SK-N-SH (cell line): ENCODE measurements around the gene ZNF711. TPM values are rescaled to one million over a fixed set of nuclear protein-coding genes. Genes with fewer than 3 reads are reported as not detected.

Experiments used
- CTCF ChIA-PET: fragments of 300-600, 350-600 bp; formaldehyde crosslinking; extraction: SDS; loops from one replicate; lab custom pipeline; 2021; lab: Yijun Ruan, JAX
- POLR2A ChIA-PET: fragments of 350-600 bp; sonication (Branson Sonifier 250); formaldehyde crosslinking; extraction: SDS; loops from one replicate; lab custom pipeline; 2020; ENCODE audit warnings: antibody characterized with exemption, inconsistent platforms; lab: Yijun Ruan, JAX
- DNase-seq: peaks from one replicate; pipeline ENCODE4 v3.0.0; 2012
- H2AFZ ChIP-seq: fragments of 200-600 bp; sonication (generic); 2 replicates; pipeline ENCODE4 v1.8.1; 2016; ENCODE audit warnings: antibody characterized with exemption, mild to moderate bottlenecking, low read depth
- H3F3A ChIP-seq: fragments of 200-600 bp; sonication (generic); replicated peaks from 2 replicates; pipeline ENCODE3; 2016; ENCODE audit warnings: antibody characterized with exemption, mild to moderate bottlenecking; ENCODE audit not compliant: insufficient read depth
- H3K27ac ChIP-seq, 2 experiments: fragments of 200-500 bp in 1 of 2; fragments of 200-600 bp in 1 of 2; sonication (Bioruptor generic) in 1 of 2; sonication (generic), shearing (Covaris generic) in 1 of 2; 2 replicates each; pipeline versions ENCODE4 v1.5.1 to v1.6.1; 2014 to 2016; ENCODE audit warnings: low read depth in 2 of 2, inconsistent platforms in 1 of 2, low read length in 1 of 2, mild to moderate bottlenecking in 1 of 2, mixed read lengths in 1 of 2
- H3K27me3 ChIP-seq: fragments of 200-600 bp; sonication (generic), shearing (Covaris generic); 2 replicates; pipeline ENCODE4 v1.6.1; 2016; ENCODE audit warnings: mixed run types; ENCODE audit not compliant: insufficient read depth
- H3K36me3 ChIP-seq, 2 experiments: fragments of 200-500 bp in 1 of 2; fragments of 200-600 bp in 1 of 2; sonication (Bioruptor generic) in 1 of 2; sonication (generic) in 1 of 2; replicated peaks in 1 of 2; 2 replicates each; pipeline versions ENCODE3 to v1.5.1; 2014 to 2016; ENCODE audit warnings: low read length in 1 of 2, mild to moderate bottlenecking in 1 of 2; ENCODE audit not compliant: insufficient read depth in 2 of 2, control insufficient read depth in 1 of 2
- H3K4me1 ChIP-seq, 2 experiments: fragments of 200-500 bp in 1 of 2; fragments of 200-600 bp in 1 of 2; sonication (Bioruptor generic) in 1 of 2; sonication (generic), shearing (Covaris generic) in 1 of 2; 2 replicates each; pipeline versions ENCODE4 v1.5.1 to v1.6.1; 2014 to 2016; ENCODE audit warnings: low read depth in 1 of 2, low read length in 1 of 2, mixed run types in 1 of 2; ENCODE audit not compliant: insufficient read depth in 2 of 2, control insufficient read depth in 1 of 2
- H3K4me2 ChIP-seq: fragments of 200-600 bp; sonication (generic), shearing (Covaris generic); 2 replicates; pipeline ENCODE4 v1.6.1; 2017; ENCODE audit warnings: mixed run types
- H3K4me3 ChIP-seq, 2 experiments: fragments of 200-500 bp in 1 of 2; fragments of 200-600 bp in 1 of 2; sonication (Bioruptor generic) in 1 of 2; sonication (generic), shearing (Covaris generic) in 1 of 2; 2 replicates each; pipeline versions ENCODE4 v1.5.1 to v1.8.1; 2014 to 2016; ENCODE audit warnings: low read depth in 2 of 2, inconsistent platforms in 1 of 2, low read length in 1 of 2, mild to moderate bottlenecking in 1 of 2, mixed read lengths in 1 of 2, moderate library complexity in 1 of 2
- H3K79me2 ChIP-seq: fragments of 200-600 bp; sonication (generic); 2 replicates; pipeline ENCODE4 v1.8.1; 2017; ENCODE audit warnings: mild to moderate bottlenecking; ENCODE audit not compliant: insufficient read depth
- H3K9ac ChIP-seq: fragments of 200-600 bp; sonication (generic); 2 replicates; pipeline ENCODE4 v1.6.1; 2017; ENCODE audit warnings: mixed run types
- H3K9me2 ChIP-seq: fragments of 200-600 bp; sonication (generic); 2 replicates; pipeline ENCODE4 v1.6.1; 2017; ENCODE audit warnings: mixed run types
- H3K9me3 ChIP-seq: fragments of 200-600 bp; sonication (generic); 2 replicates; pipeline ENCODE4 v1.6.1; 2017; ENCODE audit warnings: mixed run types, mild to moderate bottlenecking, moderate library complexity
- H4K20me1 ChIP-seq: fragments of 200-600 bp; sonication (generic); 2 replicates; pipeline ENCODE4 v1.6.1; 2017; ENCODE audit warnings: mild to moderate bottlenecking, mixed run types; ENCODE audit not compliant: insufficient read depth
- EP300 ChIP-seq, 2 experiments: IDR thresholded peaks; 2 replicates each; pipeline versions ENCODE4 v1.4.0 to v1.6.1; 2012; ENCODE audit warnings: borderline replicate concordance in 1 of 2, low read depth in 1 of 2, low read length in 1 of 2
- MEF2A ChIP-seq: IDR thresholded peaks from 2 replicates; pipeline ENCODE4 v1.4.0; 2012; ENCODE audit warnings: low read depth, borderline replicate concordance
- MXI1 ChIP-seq: IDR thresholded peaks from 2 replicates; pipeline ENCODE4 v1.6.1; 2012; ENCODE audit warnings: mild to moderate bottlenecking, low read depth, low read length, improper control_type of control experiment
- SMC3 ChIP-seq: IDR thresholded peaks from 2 replicates; pipeline ENCODE4 v1.6.1; 2012; ENCODE audit warnings: low read depth, low read length, improper control_type of control experiment
- TCF12 ChIP-seq: IDR thresholded peaks from 2 replicates; pipeline ENCODE4 v1.4.0; 2012
- WGBS: methylation state at CpG from one replicate; pipeline ENCODE4 v1.1.6; 2017; ENCODE audit warnings: low lambda C conversion rate; 5-methylcytosine and 5-hydroxymethylcytosine counted together
- polyA plus RNA-seq, 3 experiments: library from polyadenylated mRNA; depleted of rRNA; stranded (reverse); fragments of >200 nt; gene quantifications; 2 replicates each; pipeline ENCODE4 v1.2.3, GENCODE V29; 2012
- TF ChIP-seq, protein P1 (sequence below): IDR thresholded peaks from 2 replicates; pipeline ENCODE4 v1.4.0; 2012; ENCODE audit warnings: low read depth, borderline replicate concordance
- TF ChIP-seq, protein P2 (sequence below): fragments of 150-350 bp; IDR thresholded peaks from 2 replicates; pipeline ENCODE4 v1.6.1; 2016; ENCODE audit warnings: mild to moderate bottlenecking, low read depth, low read length
- TF ChIP-seq, protein P3 (sequence below): fragments of 150-350 bp; IDR thresholded peaks from 2 replicates; pipeline ENCODE4 v1.6.1; 2017; ENCODE audit warnings: antibody characterized with exemption, low read length, low read depth, borderline replicate concordance
- TF ChIP-seq, protein P4 (sequence below): fragments of 200-600 bp; sonication (generic); IDR thresholded peaks from 2 replicates; pipeline ENCODE4 v1.6.1; 2017; ENCODE audit warnings: antibody characterized with exemption, mild to moderate bottlenecking, moderate library complexity

ZNF711 gene
- polyA plus RNA-seq, 1 of the 3 experiments (the other 2 are of a cell fraction), result 3.8 TPM

DNA sequence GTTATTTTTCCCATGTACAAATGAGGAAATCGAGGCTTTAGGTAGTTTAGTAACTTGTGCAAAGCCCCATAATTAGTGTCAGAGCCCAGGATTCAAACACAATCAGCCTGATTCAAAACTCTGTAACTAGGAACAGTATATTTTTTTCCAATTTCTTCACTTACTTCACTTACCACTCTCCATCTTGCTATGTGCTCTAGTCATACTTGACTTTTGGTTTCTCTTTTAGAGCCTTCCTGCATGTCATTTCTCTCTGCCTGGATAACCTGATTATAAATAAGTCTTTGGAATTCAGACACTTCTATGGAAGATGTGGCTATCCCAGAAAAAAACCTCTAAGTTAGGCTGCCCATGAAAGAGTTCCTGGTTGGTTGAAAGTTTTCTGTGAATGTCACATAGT, 22.4 kb upstream of the ZNF711 start (continued):
- TF ChIP-seq, protein P1, sequence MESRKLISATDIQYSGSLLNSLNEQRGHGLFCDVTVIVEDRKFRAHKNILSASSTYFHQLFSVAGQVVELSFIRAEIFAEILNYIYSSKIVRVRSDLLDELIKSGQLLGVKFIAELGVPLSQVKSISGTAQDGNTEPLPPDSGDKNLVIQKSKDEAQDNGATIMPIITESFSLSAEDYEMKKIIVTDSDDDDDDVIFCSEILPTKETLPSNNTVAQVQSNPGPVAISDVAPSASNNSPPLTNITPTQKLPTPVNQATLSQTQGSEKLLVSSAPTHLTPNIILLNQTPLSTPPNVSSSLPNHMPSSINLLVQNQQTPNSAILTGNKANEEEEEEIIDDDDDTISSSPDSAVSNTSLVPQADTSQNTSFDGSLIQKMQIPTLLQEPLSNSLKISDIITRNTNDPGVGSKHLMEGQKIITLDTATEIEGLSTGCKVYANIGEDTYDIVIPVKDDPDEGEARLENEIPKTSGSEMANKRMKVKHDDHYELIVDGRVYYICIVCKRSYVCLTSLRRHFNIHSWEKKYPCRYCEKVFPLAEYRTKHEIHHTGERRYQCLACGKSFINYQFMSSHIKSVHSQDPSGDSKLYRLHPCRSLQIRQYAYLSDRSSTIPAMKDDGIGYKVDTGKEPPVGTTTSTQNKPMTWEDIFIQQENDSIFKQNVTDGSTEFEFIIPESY, result no peak
- TF ChIP-seq, protein P2, sequence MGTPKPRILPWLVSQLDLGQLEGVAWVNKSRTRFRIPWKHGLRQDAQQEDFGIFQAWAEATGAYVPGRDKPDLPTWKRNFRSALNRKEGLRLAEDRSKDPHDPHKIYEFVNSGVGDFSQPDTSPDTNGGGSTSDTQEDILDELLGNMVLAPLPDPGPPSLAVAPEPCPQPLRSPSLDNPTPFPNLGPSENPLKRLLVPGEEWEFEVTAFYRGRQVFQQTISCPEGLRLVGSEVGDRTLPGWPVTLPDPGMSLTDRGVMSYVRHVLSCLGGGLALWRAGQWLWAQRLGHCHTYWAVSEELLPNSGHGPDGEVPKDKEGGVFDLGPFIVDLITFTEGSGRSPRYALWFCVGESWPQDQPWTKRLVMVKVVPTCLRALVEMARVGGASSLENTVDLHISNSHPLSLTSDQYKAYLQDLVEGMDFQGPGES, result no peak
- TF ChIP-seq EP300 (IDR thresholded peaks at IDR 0.05; ENCODE audit: borderline replicate concordance in 1 of 2, low read depth in 1 of 2, low read length in 1 of 2), result no peak
- TF ChIP-seq, protein P3, sequence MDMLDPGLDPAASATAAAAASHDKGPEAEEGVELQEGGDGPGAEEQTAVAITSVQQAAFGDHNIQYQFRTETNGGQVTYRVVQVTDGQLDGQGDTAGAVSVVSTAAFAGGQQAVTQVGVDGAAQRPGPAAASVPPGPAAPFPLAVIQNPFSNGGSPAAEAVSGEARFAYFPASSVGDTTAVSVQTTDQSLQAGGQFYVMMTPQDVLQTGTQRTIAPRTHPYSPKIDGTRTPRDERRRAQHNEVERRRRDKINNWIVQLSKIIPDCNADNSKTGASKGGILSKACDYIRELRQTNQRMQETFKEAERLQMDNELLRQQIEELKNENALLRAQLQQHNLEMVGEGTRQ, result no peak
- TF ChIP-seq, all 33 proteins: peak for 0

DNA sequence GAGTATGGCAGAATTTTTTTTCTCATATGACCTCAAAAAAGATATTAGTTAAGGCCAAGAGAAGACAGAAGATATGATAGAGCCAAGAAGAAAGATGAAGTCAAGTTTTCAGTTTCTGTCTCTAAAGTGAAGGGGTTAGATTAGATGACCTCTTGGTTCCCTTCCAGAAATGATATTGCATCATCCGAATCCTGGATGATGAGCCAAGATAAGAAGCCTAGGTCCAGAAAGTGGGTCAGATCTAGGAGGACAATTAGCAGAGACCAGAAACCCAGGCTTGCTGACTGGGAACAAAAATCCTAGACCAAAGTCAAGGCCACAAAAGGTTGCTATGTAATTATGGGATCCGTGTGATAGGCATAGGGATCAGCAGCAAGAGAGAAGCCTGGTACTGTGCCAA, 20.4 kb upstream of the ZNF711 start:
- Histone ChIP-seq H3K4me1 (no peaks in the 10 kb centered on the region), H3K9me3 (no peaks in the 10 kb centered on the region), H3F3A (no peaks in the 10 kb centered on the region)
- 20% methylated on average over 2 of the region's 2 CpGs for WGBS
- TF ChIP-seq TCF12, result no peak
- TF ChIP-seq, protein P4, sequence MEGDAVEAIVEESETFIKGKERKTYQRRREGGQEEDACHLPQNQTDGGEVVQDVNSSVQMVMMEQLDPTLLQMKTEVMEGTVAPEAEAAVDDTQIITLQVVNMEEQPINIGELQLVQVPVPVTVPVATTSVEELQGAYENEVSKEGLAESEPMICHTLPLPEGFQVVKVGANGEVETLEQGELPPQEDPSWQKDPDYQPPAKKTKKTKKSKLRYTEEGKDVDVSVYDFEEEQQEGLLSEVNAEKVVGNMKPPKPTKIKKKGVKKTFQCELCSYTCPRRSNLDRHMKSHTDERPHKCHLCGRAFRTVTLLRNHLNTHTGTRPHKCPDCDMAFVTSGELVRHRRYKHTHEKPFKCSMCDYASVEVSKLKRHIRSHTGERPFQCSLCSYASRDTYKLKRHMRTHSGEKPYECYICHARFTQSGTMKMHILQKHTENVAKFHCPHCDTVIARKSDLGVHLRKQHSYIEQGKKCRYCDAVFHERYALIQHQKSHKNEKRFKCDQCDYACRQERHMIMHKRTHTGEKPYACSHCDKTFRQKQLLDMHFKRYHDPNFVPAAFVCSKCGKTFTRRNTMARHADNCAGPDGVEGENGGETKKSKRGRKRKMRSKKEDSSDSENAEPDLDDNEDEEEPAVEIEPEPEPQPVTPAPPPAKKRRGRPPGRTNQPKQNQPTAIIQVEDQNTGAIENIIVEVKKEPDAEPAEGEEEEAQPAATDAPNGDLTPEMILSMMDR, result no peak
- no peak for TF ChIP-seq MEF2A
- TF ChIP-seq SMC3, result no peak
- no peak for TF ChIP-seq MXI1
- TF ChIP-seq, all 33 proteins: peak for 0
- H3K27me3 ChIP-seq, result no peaks in the 10 kb centered on the region
- no peaks in the 10 kb centered on the region for H4K20me1 ChIP-seq
- H2AFZ ChIP-seq, result no peak overlapping the region
- H3K4me3 ChIP-seq, result no peak overlapping the region
- DNase-seq, result no peak
- POLR2A ChIA-PET, result no interaction called here
- CTCF ChIA-PET, result interaction anchor here (1.3 kb wide), 1 partner anchor 10 kb away, joined by 4 read pairs; no protein-coding TSS in a partner anchor
- no peaks in the 10 kb centered on the region for H3K79me2 ChIP-seq
- H3K9ac ChIP-seq, result no peak overlapping the region
- no peaks in the 10 kb centered on the region for H3K9me2 ChIP-seq
- H3K36me3 ChIP-seq, result no peaks in the 10 kb centered on the region
- no peak overlapping the region for H3K27ac ChIP-seq
- no peak overlapping the region for H3K4me2 ChIP-seq
